Measurements from ENCODE around the gene H1-8.

H1-8 gene

GRCh38 chr3:129528589-129529100 is 14.3 kb upstream of the H1-8 start, which contains the start of gene RHO:
Gene RHO (plus strand): TSS chr3:129528639. CDS start chr3:129528734, 95 bp downstream.
- in situ Hi-C loops (cut with HindIII; ENCODE audit: low sequenced_read_pairs): no loop called here
- TF ChIP-seq, protein P1, sequence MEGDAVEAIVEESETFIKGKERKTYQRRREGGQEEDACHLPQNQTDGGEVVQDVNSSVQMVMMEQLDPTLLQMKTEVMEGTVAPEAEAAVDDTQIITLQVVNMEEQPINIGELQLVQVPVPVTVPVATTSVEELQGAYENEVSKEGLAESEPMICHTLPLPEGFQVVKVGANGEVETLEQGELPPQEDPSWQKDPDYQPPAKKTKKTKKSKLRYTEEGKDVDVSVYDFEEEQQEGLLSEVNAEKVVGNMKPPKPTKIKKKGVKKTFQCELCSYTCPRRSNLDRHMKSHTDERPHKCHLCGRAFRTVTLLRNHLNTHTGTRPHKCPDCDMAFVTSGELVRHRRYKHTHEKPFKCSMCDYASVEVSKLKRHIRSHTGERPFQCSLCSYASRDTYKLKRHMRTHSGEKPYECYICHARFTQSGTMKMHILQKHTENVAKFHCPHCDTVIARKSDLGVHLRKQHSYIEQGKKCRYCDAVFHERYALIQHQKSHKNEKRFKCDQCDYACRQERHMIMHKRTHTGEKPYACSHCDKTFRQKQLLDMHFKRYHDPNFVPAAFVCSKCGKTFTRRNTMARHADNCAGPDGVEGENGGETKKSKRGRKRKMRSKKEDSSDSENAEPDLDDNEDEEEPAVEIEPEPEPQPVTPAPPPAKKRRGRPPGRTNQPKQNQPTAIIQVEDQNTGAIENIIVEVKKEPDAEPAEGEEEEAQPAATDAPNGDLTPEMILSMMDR (IDR thresholded peaks at IDR 0.05; ENCODE audit: low read depth, low read length, missing control alignments): no peak
- DNase-seq (ENCODE audit: low read depth): no peak
- no peak within 1 kb of the TSS for H3K4me3 ChIP-seq (ENCODE audit: low read depth, low read length)

- H3K4me3 ChIP-seq (ENCODE audit: low read depth, low read length): no peak overlapping the region
- in situ Hi-C loops (cut with HindIII; ENCODE audit: low sequenced_read_pairs): no loop called here
- TF ChIP-seq, protein P1 (IDR thresholded peaks at IDR 0.05; ENCODE audit: low read depth, low read length, missing control alignments): no peak
- no peak for DNase-seq (ENCODE audit: low read depth)
Measured at GRCh38 chr3:129529436-129530210, 13.4 kb upstream of the H1-8 start.

- DNase-seq (ENCODE audit: low read depth): peak; percentile 54
- TF ChIP-seq, protein P1 (IDR thresholded peaks at IDR 0.05; ENCODE audit: low read depth, low read length, missing control alignments): no peak
- in situ Hi-C loops (cut with HindIII; ENCODE audit: low sequenced_read_pairs): no loop called here
- no peak overlapping the region for H3K4me3 ChIP-seq (ENCODE audit: low read depth, low read length)
Measured at GRCh38 chr3:129530251-129530791, 12.7 kb upstream of the H1-8 start.

DNA sequence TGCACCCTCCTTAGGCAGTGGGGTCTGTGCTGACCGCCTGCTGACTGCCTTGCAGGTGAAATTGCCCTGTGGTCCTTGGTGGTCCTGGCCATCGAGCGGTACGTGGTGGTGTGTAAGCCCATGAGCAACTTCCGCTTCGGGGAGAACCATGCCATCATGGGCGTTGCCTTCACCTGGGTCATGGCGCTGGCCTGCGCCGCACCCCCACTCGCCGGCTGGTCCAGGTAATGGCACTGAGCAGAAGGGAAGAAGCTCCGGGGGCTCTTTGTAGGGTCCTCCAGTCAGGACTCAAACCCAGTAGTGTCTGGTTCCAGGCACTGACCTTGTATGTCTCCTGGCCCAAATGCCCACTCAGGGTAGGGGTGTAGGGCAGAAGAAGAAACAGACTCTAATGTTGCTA is 12.2 kb upstream of the H1-8 start:
- H3K4me3 ChIP-seq (ENCODE audit: low read depth, low read length): no peak overlapping the region
- TF ChIP-seq, protein P1 (IDR thresholded peaks at IDR 0.05; ENCODE audit: low read depth, low read length, missing control alignments): no peak
- in situ Hi-C loops (cut with HindIII; ENCODE audit: low sequenced_read_pairs): no loop called here
- no peak for DNase-seq (ENCODE audit: low read depth)

- DNase-seq (ENCODE audit: low read depth): no peak
- H3K4me3 ChIP-seq (ENCODE audit: low read depth, low read length): no peak overlapping the region
- in situ Hi-C loops (cut with HindIII; ENCODE audit: low sequenced_read_pairs): no loop called here
- TF ChIP-seq, protein P1 (IDR thresholded peaks at IDR 0.05; ENCODE audit: low read depth, low read length, missing control alignments): no peak
Measured at GRCh38 chr3:129531699-129532098, 11.3 kb upstream of the H1-8 start.

GRCh38 chr3:129532261-129532660 is 10.7 kb upstream of the H1-8 start:
- DNase-seq (ENCODE audit: low read depth): no peak
- in situ Hi-C loops (cut with HindIII; ENCODE audit: low sequenced_read_pairs): no loop called here
- TF ChIP-seq, protein P1 (IDR thresholded peaks at IDR 0.05; ENCODE audit: low read depth, low read length, missing control alignments): no peak
- H3K4me3 ChIP-seq (ENCODE audit: low read depth, low read length): no peak overlapping the region
